Activated CD8-positive, alpha-beta T cell treated with anti-CD3 and anti-CD28 coated beads for 36 hours (primary cell): ENCODE measurements around the gene TMEM45B. TPM values are rescaled to one million over a fixed set of nuclear protein-coding genes. Genes with fewer than 3 reads are reported as not detected.

Experiments used
- ATAC-seq: fragments of 200-7000 bp; cut with Tn5 transposase; one replicate; pipeline ENCODE4 v1.10.0; 2021; ENCODE audit warnings: mild to moderate bottlenecking, moderate library complexity
- CTCF ChIA-PET: fragments of 350-600 bp; sonication (Branson Sonifier 250); formaldehyde crosslinking; loops from one replicate; lab custom pipeline; 2021; ENCODE audit warnings: antibody characterized with exemption; lab: Charles Lee
- POLR2A ChIA-PET: fragments of 350-600 bp; sonication (Branson Sonifier 250); formaldehyde crosslinking; loops from one replicate; lab custom pipeline; 2021; ENCODE audit warnings: antibody characterized with exemption; lab: Charles Lee
- DNase-seq: peaks from one replicate; pipeline ENCODE4 v3.0.0-alpha.2; 2020
- H3K27ac Mint-ChIP-seq: one replicate; pipeline ENCODE4 v1.8.0; 2021; ENCODE audit warnings: mild to moderate bottlenecking, mixed read lengths
- H3K27me3 Mint-ChIP-seq: one replicate; pipeline ENCODE4 v1.8.0; 2021; ENCODE audit warnings: mixed read lengths
- H3K36me3 Mint-ChIP-seq: one replicate; pipeline ENCODE4 v1.8.0; 2021; ENCODE audit warnings: low read depth, mixed read lengths
- H3K4me1 Mint-ChIP-seq: one replicate; pipeline ENCODE4 v1.8.0; 2021; ENCODE audit warnings: low read depth, mixed read lengths
- H3K4me3 Mint-ChIP-seq: one replicate; pipeline ENCODE4 v1.8.0; 2021; ENCODE audit warnings: mild to moderate bottlenecking, moderate library complexity, mixed read lengths
- H3K9me3 Mint-ChIP-seq: one replicate; pipeline ENCODE4 v1.8.0; 2021; ENCODE audit warnings: mixed read lengths
- intact Hi-C: fragments of 100-400 bp; cut with micrococcal nuclease; formaldehyde crosslinking; loops from one replicate; pipeline ENCODE4 v1.10.0; 2022
- total RNA-seq, 2 experiments: library from RNA; stranded (reverse); gene quantifications; one replicate each; pipeline ENCODE4 v1.2.3, GENCODE V29; 2021
- TF ChIP-seq, protein P1 (sequence below): fragments of 200-600 bp; IDR thresholded peaks from one replicate; pipeline ENCODE4 v1.8.0; 2022; ENCODE audit warnings: antibody characterized with exemption, mild to moderate bottlenecking

Gene TMEM45B
- total RNA-seq, 2 experiments from 2014 or later, result 0.47 to 0.49 TPM

DNA sequence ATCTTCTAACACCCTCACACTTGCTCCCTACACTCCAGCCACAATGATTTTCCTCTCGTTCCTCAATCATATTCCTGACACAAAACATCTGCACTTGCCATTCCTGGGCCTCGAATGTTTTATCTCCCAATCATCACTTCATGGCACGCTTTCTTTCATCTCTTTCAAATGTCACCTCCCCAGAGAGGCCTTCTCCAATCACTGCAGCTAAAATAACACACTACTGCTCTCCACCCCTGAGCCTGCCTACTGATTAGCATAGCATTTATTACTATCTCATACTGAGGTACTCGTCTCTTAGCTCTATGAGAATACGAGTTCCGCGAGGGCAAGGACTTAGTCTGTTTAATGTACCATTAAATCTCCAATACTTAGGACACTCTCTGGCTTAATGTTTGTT, 56.3 kb downstream of the TMEM45B start:
- Mint-ChIP-seq H3K9me3 (no peaks in the 10 kb centered on the region), H3K4me1 (peaks cover 3% of the 10 kb centered on the region)
- CTCF ChIA-PET, result interaction anchor here (1.0 kb wide), 1 partner anchor 9 kb away, joined by 3 read pairs; no protein-coding TSS in a partner anchor

DNA sequence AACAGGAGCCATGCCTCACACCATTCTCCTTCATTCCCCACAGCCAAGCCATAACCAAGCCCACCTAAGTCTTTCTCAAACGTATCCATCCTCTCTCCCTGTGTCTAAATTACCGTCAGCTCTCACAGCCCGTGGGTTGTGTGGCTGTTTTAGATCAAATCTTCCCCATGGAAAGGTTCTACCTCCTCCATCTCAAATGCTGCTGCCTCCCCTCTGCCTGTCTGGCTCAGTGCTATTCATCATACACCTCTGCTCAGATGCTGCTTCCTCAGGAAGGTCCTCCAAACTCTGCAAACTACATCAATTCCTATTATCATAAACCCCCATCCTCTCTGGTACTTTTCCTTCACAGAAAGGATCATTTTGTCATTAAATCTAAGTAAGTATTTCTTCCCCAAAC, 64.7 kb downstream of the TMEM45B start:
- Mint-ChIP-seq H3K4me1 (no peaks in the 10 kb centered on the region), H3K9me3 (no peaks in the 10 kb centered on the region), H3K27me3 (no peaks in the 10 kb centered on the region), H3K36me3 (peaks cover 54% of the 10 kb centered on the region), H3K27ac (no peak overlapping the region), H3K4me3 (no peak overlapping the region)
- POLR2A ChIA-PET, result no interaction called here
- CTCF ChIA-PET, result interaction anchor here (3.4 kb wide), 1 partner anchor 252 kb away, joined by 13 read pairs; no protein-coding TSS in a partner anchor
- intact Hi-C loops, result no loop called here
- TF ChIP-seq, protein P1, sequence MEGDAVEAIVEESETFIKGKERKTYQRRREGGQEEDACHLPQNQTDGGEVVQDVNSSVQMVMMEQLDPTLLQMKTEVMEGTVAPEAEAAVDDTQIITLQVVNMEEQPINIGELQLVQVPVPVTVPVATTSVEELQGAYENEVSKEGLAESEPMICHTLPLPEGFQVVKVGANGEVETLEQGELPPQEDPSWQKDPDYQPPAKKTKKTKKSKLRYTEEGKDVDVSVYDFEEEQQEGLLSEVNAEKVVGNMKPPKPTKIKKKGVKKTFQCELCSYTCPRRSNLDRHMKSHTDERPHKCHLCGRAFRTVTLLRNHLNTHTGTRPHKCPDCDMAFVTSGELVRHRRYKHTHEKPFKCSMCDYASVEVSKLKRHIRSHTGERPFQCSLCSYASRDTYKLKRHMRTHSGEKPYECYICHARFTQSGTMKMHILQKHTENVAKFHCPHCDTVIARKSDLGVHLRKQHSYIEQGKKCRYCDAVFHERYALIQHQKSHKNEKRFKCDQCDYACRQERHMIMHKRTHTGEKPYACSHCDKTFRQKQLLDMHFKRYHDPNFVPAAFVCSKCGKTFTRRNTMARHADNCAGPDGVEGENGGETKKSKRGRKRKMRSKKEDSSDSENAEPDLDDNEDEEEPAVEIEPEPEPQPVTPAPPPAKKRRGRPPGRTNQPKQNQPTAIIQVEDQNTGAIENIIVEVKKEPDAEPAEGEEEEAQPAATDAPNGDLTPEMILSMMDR, result no peak
- ATAC-seq (no peak), DNase-seq (no peak)

More for the DNA sequence above, 56.3 kb downstream of the TMEM45B start:
- no peak for DNase-seq
- no peak for ATAC-seq
- intact Hi-C loops, result no loop called here
- POLR2A ChIA-PET, result no interaction called here
- H3K27me3 Mint-ChIP-seq, result no peaks in the 10 kb centered on the region
- H3K27ac Mint-ChIP-seq, result no peak overlapping the region
- peaks cover 50% of the 10 kb centered on the region for H3K36me3 Mint-ChIP-seq
- H3K4me3 Mint-ChIP-seq, result no peak overlapping the region
- TF ChIP-seq, protein P1, result no peak

DNA sequence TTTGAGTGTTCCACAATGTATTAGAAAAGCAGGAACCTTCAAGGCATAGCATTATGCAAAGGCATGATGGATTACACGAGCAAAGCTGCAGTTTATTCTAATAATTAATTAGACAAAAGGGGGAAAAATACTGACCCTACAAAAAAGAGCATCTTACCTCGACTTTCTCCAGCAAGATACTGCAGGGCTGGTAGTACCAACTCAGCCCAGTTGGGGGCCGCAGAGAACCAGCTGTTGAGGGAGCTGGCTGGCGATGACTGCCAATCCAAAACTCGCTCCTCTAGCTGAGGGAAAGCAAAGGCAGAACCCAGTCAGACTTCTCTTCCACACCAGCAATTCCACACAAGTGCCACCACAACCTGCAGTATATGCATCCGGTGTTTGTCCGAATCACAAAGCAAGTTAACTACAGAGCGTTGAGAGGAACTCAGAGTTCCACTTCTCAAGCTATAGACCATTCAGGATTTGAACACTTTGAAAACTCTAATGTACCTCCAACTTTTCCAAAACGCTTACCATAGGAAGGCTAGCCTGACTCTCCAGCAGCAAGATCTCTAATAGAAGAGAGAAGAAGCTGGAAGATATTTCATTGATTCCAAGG, 66.0 kb downstream of the TMEM45B start:
- H3K9me3 Mint-ChIP-seq, result no peaks in the 10 kb centered on the region
- ChIA-PET CTCF (interaction anchor here (0.6 to 3.4 kb wide), 12 partner anchors 9 to 1446 kb away, joined by 3 to 13 read pairs (median 4); no protein-coding TSS in a partner anchor), POLR2A (interaction anchor here (1.1 to 1.5 kb wide), 2 partner anchors 9 to 205 kb away, joined by 3 to 5 read pairs; no protein-coding TSS in a partner anchor)
- ATAC-seq (peak; percentile 82), DNase-seq (peak; percentile 59)
- TF ChIP-seq, protein P1, result peak; percentile 61
- intact Hi-C loops, result no loop called here
- H3K36me3 Mint-ChIP-seq, result peaks cover 61% of the 10 kb centered on the region
- no peak overlapping the region for H3K4me3 Mint-ChIP-seq
- no peaks in the 10 kb centered on the region for H3K4me1 Mint-ChIP-seq
- no peaks in the 10 kb centered on the region for H3K27me3 Mint-ChIP-seq
- no peak overlapping the region for H3K27ac Mint-ChIP-seq

DNA sequence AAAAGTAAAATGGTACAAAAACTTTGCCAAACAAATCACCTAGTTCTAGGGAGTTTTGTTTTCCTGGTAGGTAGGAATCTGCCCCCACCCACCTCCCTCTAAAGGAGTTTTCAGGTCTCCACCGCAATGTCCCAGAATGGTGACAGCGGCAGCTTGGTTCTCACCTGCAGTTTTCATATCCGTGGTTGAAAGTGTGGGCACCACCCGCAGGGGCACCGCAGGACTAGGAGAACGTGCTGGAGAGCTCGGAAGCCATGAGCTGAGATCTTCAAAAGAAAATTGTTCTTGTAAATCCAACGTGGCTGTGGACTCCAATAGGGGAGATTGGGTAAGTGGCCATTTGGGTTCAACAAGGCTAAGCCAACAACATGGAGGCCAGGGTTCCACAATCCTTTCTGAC, 68.9 kb downstream of the TMEM45B start:
- intact Hi-C loops, result no loop called here
- TF ChIP-seq, protein P1, result no peak
- no peaks in the 10 kb centered on the region for H3K27me3 Mint-ChIP-seq
- ChIA-PET CTCF (no interaction called here), POLR2A (interaction anchor here (0.8 kb wide), 1 partner anchor 8 kb away, joined by 4 read pairs; no protein-coding TSS in a partner anchor)
- H3K4me1 Mint-ChIP-seq, result peaks cover 12% of the 10 kb centered on the region
- no peaks in the 10 kb centered on the region for H3K9me3 Mint-ChIP-seq
- H3K4me3 Mint-ChIP-seq, result no peak overlapping the region
- H3K36me3 Mint-ChIP-seq, result peaks cover 67% of the 10 kb centered on the region
- ATAC-seq, result no peak
- DNase-seq, result no peak
- H3K27ac Mint-ChIP-seq, result no peak overlapping the region

DNA sequence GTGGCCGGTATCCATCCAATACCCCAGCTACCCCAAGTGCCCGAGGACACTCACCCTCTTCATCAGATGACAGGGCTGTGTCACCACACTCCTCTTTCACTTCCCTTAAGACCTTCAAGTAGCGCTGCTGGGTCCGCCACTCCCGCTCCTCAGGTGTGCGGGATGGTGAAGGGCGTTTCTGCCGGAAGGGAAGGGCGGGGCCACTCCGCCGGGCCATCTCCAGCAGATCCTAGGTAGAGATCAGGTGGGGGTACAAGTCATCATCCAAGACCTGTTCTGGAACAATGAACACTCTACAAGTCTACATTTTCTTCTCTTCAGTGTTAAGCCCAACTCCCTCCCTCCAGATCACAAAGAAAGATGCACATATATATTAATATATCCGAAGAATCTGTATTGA, 69.7 kb downstream of the TMEM45B start:
- no peaks in the 10 kb centered on the region for H3K27me3 Mint-ChIP-seq
- ChIA-PET POLR2A (interaction anchor here (0.8 kb wide), 1 partner anchor 7 kb away, joined by 4 read pairs; no protein-coding TSS in a partner anchor), CTCF (interaction anchor here (1.0 kb wide), 1 partner anchor 41 kb away, joined by 3 read pairs; no protein-coding TSS in a partner anchor)
- DNase-seq, result no peak
- H3K36me3 Mint-ChIP-seq, result peaks cover 70% of the 10 kb centered on the region
- TF ChIP-seq, protein P1, result no peak
- no peak for ATAC-seq
- H3K4me1 Mint-ChIP-seq, result peaks cover 19% of the 10 kb centered on the region
- intact Hi-C loops, result no loop called here
- no peak overlapping the region for H3K27ac Mint-ChIP-seq
- H3K9me3 Mint-ChIP-seq, result no peaks in the 10 kb centered on the region
- no peak overlapping the region for H3K4me3 Mint-ChIP-seq
